SK-N-SH (cell line): ENCODE results near the gene SERPINB8. TPM values are rescaled to one million over a fixed set of nuclear protein-coding genes. Genes with fewer than 3 reads are reported as not detected.

Source experiments
- CTCF ChIA-PET: fragments of 300-600, 350-600 bp; formaldehyde crosslinking; extraction: SDS; loops from one replicate; lab custom pipeline; 2021; lab: Yijun Ruan, JAX
- POLR2A ChIA-PET: fragments of 350-600 bp; sonication (Branson Sonifier 250); formaldehyde crosslinking; extraction: SDS; loops from one replicate; lab custom pipeline; 2020; ENCODE audit warnings: antibody characterized with exemption, inconsistent platforms; lab: Yijun Ruan, JAX
- DNase-seq: peaks from one replicate; pipeline ENCODE4 v3.0.0; 2012
- H2AFZ ChIP-seq: fragments of 200-600 bp; sonication (generic); 2 replicates; pipeline ENCODE4 v1.8.1; 2016; ENCODE audit warnings: antibody characterized with exemption, mild to moderate bottlenecking, low read depth
- H3F3A ChIP-seq: fragments of 200-600 bp; sonication (generic); replicated peaks from 2 replicates; pipeline ENCODE3; 2016; ENCODE audit warnings: antibody characterized with exemption, mild to moderate bottlenecking; ENCODE audit not compliant: insufficient read depth
- H3K27ac ChIP-seq, 2 experiments: fragments of 200-500 bp in 1 of 2; fragments of 200-600 bp in 1 of 2; sonication (Bioruptor generic) in 1 of 2; sonication (generic), shearing (Covaris generic) in 1 of 2; 2 replicates each; pipeline versions ENCODE4 v1.5.1 to v1.6.1; 2014 to 2016; ENCODE audit warnings: low read depth in 2 of 2, inconsistent platforms in 1 of 2, low read length in 1 of 2, mild to moderate bottlenecking in 1 of 2, mixed read lengths in 1 of 2
- H3K27me3 ChIP-seq: fragments of 200-600 bp; sonication (generic), shearing (Covaris generic); 2 replicates; pipeline ENCODE4 v1.6.1; 2016; ENCODE audit warnings: mixed run types; ENCODE audit not compliant: insufficient read depth
- H3K36me3 ChIP-seq, 2 experiments: fragments of 200-500 bp in 1 of 2; fragments of 200-600 bp in 1 of 2; sonication (Bioruptor generic) in 1 of 2; sonication (generic) in 1 of 2; replicated peaks in 1 of 2; 2 replicates each; pipeline versions ENCODE3 to v1.5.1; 2014 to 2016; ENCODE audit warnings: low read length in 1 of 2, mild to moderate bottlenecking in 1 of 2; ENCODE audit not compliant: insufficient read depth in 2 of 2, control insufficient read depth in 1 of 2
- H3K4me1 ChIP-seq, 2 experiments: fragments of 200-500 bp in 1 of 2; fragments of 200-600 bp in 1 of 2; sonication (Bioruptor generic) in 1 of 2; sonication (generic), shearing (Covaris generic) in 1 of 2; 2 replicates each; pipeline versions ENCODE4 v1.5.1 to v1.6.1; 2014 to 2016; ENCODE audit warnings: low read depth in 1 of 2, low read length in 1 of 2, mixed run types in 1 of 2; ENCODE audit not compliant: insufficient read depth in 2 of 2, control insufficient read depth in 1 of 2
- H3K4me2 ChIP-seq: fragments of 200-600 bp; sonication (generic), shearing (Covaris generic); 2 replicates; pipeline ENCODE4 v1.6.1; 2017; ENCODE audit warnings: mixed run types
- H3K4me3 ChIP-seq, 2 experiments: fragments of 200-500 bp in 1 of 2; fragments of 200-600 bp in 1 of 2; sonication (Bioruptor generic) in 1 of 2; sonication (generic), shearing (Covaris generic) in 1 of 2; 2 replicates each; pipeline versions ENCODE4 v1.5.1 to v1.8.1; 2014 to 2016; ENCODE audit warnings: low read depth in 2 of 2, inconsistent platforms in 1 of 2, low read length in 1 of 2, mild to moderate bottlenecking in 1 of 2, mixed read lengths in 1 of 2, moderate library complexity in 1 of 2
- H3K79me2 ChIP-seq: fragments of 200-600 bp; sonication (generic); 2 replicates; pipeline ENCODE4 v1.8.1; 2017; ENCODE audit warnings: mild to moderate bottlenecking; ENCODE audit not compliant: insufficient read depth
- H3K9ac ChIP-seq: fragments of 200-600 bp; sonication (generic); 2 replicates; pipeline ENCODE4 v1.6.1; 2017; ENCODE audit warnings: mixed run types
- H3K9me2 ChIP-seq: fragments of 200-600 bp; sonication (generic); 2 replicates; pipeline ENCODE4 v1.6.1; 2017; ENCODE audit warnings: mixed run types
- H3K9me3 ChIP-seq: fragments of 200-600 bp; sonication (generic); 2 replicates; pipeline ENCODE4 v1.6.1; 2017; ENCODE audit warnings: mixed run types, mild to moderate bottlenecking, moderate library complexity
- H4K20me1 ChIP-seq: fragments of 200-600 bp; sonication (generic); 2 replicates; pipeline ENCODE4 v1.6.1; 2017; ENCODE audit warnings: mild to moderate bottlenecking, mixed run types; ENCODE audit not compliant: insufficient read depth
- CTCF ChIP-seq: fragments of 200-600 bp; sonication (generic); IDR thresholded peaks from 2 replicates; pipeline ENCODE4 v1.6.1; 2017; ENCODE audit warnings: antibody characterized with exemption, mild to moderate bottlenecking, moderate library complexity
- FOXJ3 ChIP-seq: sonication (generic); formaldehyde crosslinking; IDR thresholded peaks from 2 replicates; pipeline ENCODE4 v1.5.1; 2020; ENCODE audit warnings: mild to moderate bottlenecking, missing genetic modification reagents
- GABPA ChIP-seq: IDR thresholded peaks from 2 replicates; pipeline ENCODE4 v1.4.0; 2012; ENCODE audit warnings: low read depth, mild to moderate bottlenecking
- GATA2 ChIP-seq: sonication (generic); formaldehyde crosslinking; IDR thresholded peaks from 2 replicates; pipeline ENCODE4 v1.5.0; 2020; ENCODE audit warnings: mild to moderate bottlenecking, missing genetic modification reagents
- MEF2A ChIP-seq: IDR thresholded peaks from 2 replicates; pipeline ENCODE4 v1.4.0; 2012; ENCODE audit warnings: low read depth, borderline replicate concordance
- MXI1 ChIP-seq: IDR thresholded peaks from 2 replicates; pipeline ENCODE4 v1.6.1; 2012; ENCODE audit warnings: mild to moderate bottlenecking, low read depth, low read length, improper control_type of control experiment
- NRF1 ChIP-seq: IDR thresholded peaks from 2 replicates; pipeline ENCODE4 v1.6.1; 2012; ENCODE audit warnings: low read depth, mild to moderate bottlenecking, low read length
- RFX5 ChIP-seq: IDR thresholded peaks from 2 replicates; pipeline ENCODE4 v1.6.1; 2012; ENCODE audit warnings: mild to moderate bottlenecking, improper control_type of control experiment, low read length
- RXRA ChIP-seq: IDR thresholded peaks from 2 replicates; pipeline ENCODE4 v1.4.0; 2012; ENCODE audit warnings: low read depth, mild to moderate bottlenecking, borderline replicate concordance
- SIN3A ChIP-seq: IDR thresholded peaks from 2 replicates; pipeline ENCODE4 v1.6.1; 2012; ENCODE audit warnings: low read depth, mild to moderate bottlenecking, low read length, moderate library complexity, borderline replicate concordance
- SMC3 ChIP-seq: IDR thresholded peaks from 2 replicates; pipeline ENCODE4 v1.6.1; 2012; ENCODE audit warnings: low read depth, low read length, improper control_type of control experiment
- TAF1 ChIP-seq: IDR thresholded peaks from 2 replicates; pipeline ENCODE4 v1.6.1; 2012; ENCODE audit warnings: low read depth, mild to moderate bottlenecking, low read length, moderate library complexity, borderline replicate concordance
- USF1 ChIP-seq: IDR thresholded peaks from 2 replicates; pipeline ENCODE4 v1.4.0; 2012; ENCODE audit warnings: low read depth, borderline replicate concordance
- YY1 ChIP-seq: IDR thresholded peaks from 2 replicates; pipeline ENCODE4 v1.4.0; 2012; ENCODE audit warnings: low read depth, mild to moderate bottlenecking
- WGBS: methylation state at CpG from one replicate; pipeline ENCODE4 v1.1.6; 2017; ENCODE audit warnings: low lambda C conversion rate; 5-methylcytosine and 5-hydroxymethylcytosine counted together
- polyA plus RNA-seq, 3 experiments: library from polyadenylated mRNA; depleted of rRNA; stranded (reverse); fragments of >200 nt; gene quantifications; 2 replicates each; pipeline ENCODE4 v1.2.3, GENCODE V29; 2012

The SERPINB8 gene
- polyA plus RNA-seq, 1 of the 3 experiments (the other 2 are of a cell fraction), result 3.4 TPM

GRCh38 chr18:63971320-63972001 is 1.6 kb downstream of the SERPINB8 start (continued):
- TF ChIP-seq TAF1, result no peak
- no peak for TF ChIP-seq MEF2A
- no peak for TF ChIP-seq SIN3A
- no peak for TF ChIP-seq NRF1
- TF ChIP-seq FOXJ3, result no peak
- no peak for TF ChIP-seq GABPA
- TF ChIP-seq USF1, result no peak
- TF ChIP-seq RFX5, result no peak

- peaks cover 0 to 10% of the 10 kb centered on the region in 2 experiments; a peak in 3 of 4 replicates for H3K4me1 ChIP-seq
- H2AFZ ChIP-seq, result no peak overlapping the region
- CTCF ChIA-PET, result no interaction called here
- TF ChIP-seq YY1 (no peak), RXRA (no peak), MXI1 (no peak), NRF1 (no peak)
- TF ChIP-seq, all 33 proteins: peak for 0
- Histone ChIP-seq H3K27me3 (no peaks in the 10 kb centered on the region), H3K4me3 (no peak overlapping the region), H4K20me1 (no peaks in the 10 kb centered on the region), H3K9ac (no peak overlapping the region), H3F3A (peaks cover 4% of the 10 kb centered on the region), H3K9me3 (no peaks in the 10 kb centered on the region), H3K79me2 (peaks cover 20% of the 10 kb centered on the region), H3K27ac (no peak overlapping the region), H3K9me2 (no peaks in the 10 kb centered on the region), H3K36me3 (no peaks in the 10 kb centered on the region), H3K4me2 (no peak overlapping the region)
- WGBS, result 86% methylated on average over 5 of the region's 5 CpGs
- no peak for DNase-seq
- POLR2A ChIA-PET, result no interaction called here
Observed at GRCh38 chr18:63972002-63972376, 2.1 kb downstream of the SERPINB8 start.

GRCh38 chr18:63974991-63975390 is 5.1 kb downstream of the SERPINB8 start:
- H3K4me3 ChIP-seq, result no peak overlapping the region
- no peak overlapping the region for H3K27ac ChIP-seq
- DNase-seq, result no peak
- H3K4me2 ChIP-seq, result no peak overlapping the region
- ChIA-PET CTCF (interaction anchor here (0.8 to 4.2 kb wide), 6 partner anchors 9 to 457 kb away, joined by 3 to 17 read pairs (median 4); no protein-coding TSS in a partner anchor), POLR2A (no interaction called here)
- peaks cover 0 to 3% of the 10 kb centered on the region in 2 experiments; a peak in 2 of 4 replicates for H3K4me1 ChIP-seq
- H2AFZ ChIP-seq, result no peak overlapping the region
- H3K9me2 ChIP-seq, result no peaks in the 10 kb centered on the region
- no peak overlapping the region for H3K9ac ChIP-seq
- no peaks in the 10 kb centered on the region for H3K27me3 ChIP-seq
- no peaks in the 10 kb centered on the region for H4K20me1 ChIP-seq
- H3K9me3 ChIP-seq, result no peaks in the 10 kb centered on the region
- TF ChIP-seq GATA2 (CRISPR knock-in tag), result no peak
- TF ChIP-seq SMC3, result peak; percentile 32
- TF ChIP-seq CTCF, result peak; percentile 47
- TF ChIP-seq, all 33 proteins: peak for 2
- H3K79me2 ChIP-seq, result peaks cover 20% of the 10 kb centered on the region
- 17% methylated on average over 2 of the region's 2 CpGs for WGBS
- H3F3A ChIP-seq, result no peaks in the 10 kb centered on the region
- H3K36me3 ChIP-seq, result no peaks in the 10 kb centered on the region
